NCI-H2107 (cell line): ENCODE results near the gene CYFIP1.

Experiments
- DNase-seq: peaks from one replicate; lab custom pipeline; 2025; lab: John Stamatoyannopoulos, UW

CYFIP1 gene

GRCh38 chr15:22890296-22890695 lies 89.9 kb downstream of the CYFIP1 start:
- no peak for DNase-seq

- DNase-seq: no peak
Observed at GRCh38 chr15:22889146-22889818, 90.9 kb downstream of the CYFIP1 start.

GRCh38 chr15:22888120-22888859 lies 91.9 kb downstream of the CYFIP1 start:
- no peak for DNase-seq

- DNase-seq: no peak
Observed at GRCh38 chr15:22887157-22887951, 92.8 kb downstream of the CYFIP1 start.

- no peak for DNase-seq
Observed at GRCh38 chr15:22885120-22885519, 95.0 kb downstream of the CYFIP1 start.

- DNase-seq: no peak
Observed at GRCh38 chr15:22884344-22884743, 95.8 kb downstream of the CYFIP1 start.

GRCh38 chr15:22883196-22883595 lies 97.0 kb downstream of the CYFIP1 start:
- DNase-seq: no peak

- no peak for DNase-seq
Observed at GRCh38 chr15:22881739-22882440, 98.3 kb downstream of the CYFIP1 start.

GRCh38 chr15:22880981-22881738 lies 99.0 kb downstream of the CYFIP1 start:
- DNase-seq: no peak

- no peak for DNase-seq
Observed at GRCh38 chr15:22880068-22880980, 99.8 kb downstream of the CYFIP1 start.

- no peak for DNase-seq
Observed at GRCh38 chr15:22878103-22878502, 102.1 kb downstream of the CYFIP1 start.

GRCh38 chr15:22877607-22878006 lies 102.6 kb downstream of the CYFIP1 start:
- DNase-seq: no peak

GRCh38 chr15:22877117-22877516 lies 103.1 kb downstream of the CYFIP1 start:
- DNase-seq: no peak

GRCh38 chr15:22874966-22875365 lies 105.2 kb downstream of the CYFIP1 start:
- DNase-seq: no peak

- DNase-seq: no peak
Observed at GRCh38 chr15:22874256-22874655, 105.9 kb downstream of the CYFIP1 start.

GRCh38 chr15:22873841-22874240 lies 106.3 kb downstream of the CYFIP1 start:
- DNase-seq: no peak

- no peak for DNase-seq
Observed at GRCh38 chr15:22872936-22873701, 107.0 kb downstream of the CYFIP1 start.

GRCh38 chr15:22871481-22872086 lies 108.6 kb downstream of the CYFIP1 start:
- DNase-seq: no peak

GRCh38 chr15:22870865-22871264 lies 109.3 kb downstream of the CYFIP1 start:
- DNase-seq: no peak
